ENCODE measurements around the gene CENPP.

DNA sequence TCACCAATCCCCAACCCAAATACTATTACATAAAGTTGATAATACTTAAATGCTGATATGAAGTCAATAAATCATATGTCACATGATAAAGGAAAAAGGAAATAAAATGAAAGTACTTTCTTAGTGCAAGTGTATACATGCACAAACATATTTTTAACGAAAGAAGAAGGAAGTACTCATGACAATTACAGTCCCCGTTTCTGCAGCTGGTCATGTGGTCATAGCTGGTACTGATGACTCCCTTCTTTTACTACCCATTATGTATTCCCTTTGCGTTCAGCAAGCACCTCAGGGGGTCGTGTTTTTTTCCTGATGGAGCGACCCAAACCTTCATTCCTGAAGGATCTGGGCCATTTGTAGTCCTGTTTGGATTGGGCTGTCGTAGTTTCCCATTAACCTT, 27.3 kb downstream of the CENPP start:
- TF ChIP-seq, protein P1, sequence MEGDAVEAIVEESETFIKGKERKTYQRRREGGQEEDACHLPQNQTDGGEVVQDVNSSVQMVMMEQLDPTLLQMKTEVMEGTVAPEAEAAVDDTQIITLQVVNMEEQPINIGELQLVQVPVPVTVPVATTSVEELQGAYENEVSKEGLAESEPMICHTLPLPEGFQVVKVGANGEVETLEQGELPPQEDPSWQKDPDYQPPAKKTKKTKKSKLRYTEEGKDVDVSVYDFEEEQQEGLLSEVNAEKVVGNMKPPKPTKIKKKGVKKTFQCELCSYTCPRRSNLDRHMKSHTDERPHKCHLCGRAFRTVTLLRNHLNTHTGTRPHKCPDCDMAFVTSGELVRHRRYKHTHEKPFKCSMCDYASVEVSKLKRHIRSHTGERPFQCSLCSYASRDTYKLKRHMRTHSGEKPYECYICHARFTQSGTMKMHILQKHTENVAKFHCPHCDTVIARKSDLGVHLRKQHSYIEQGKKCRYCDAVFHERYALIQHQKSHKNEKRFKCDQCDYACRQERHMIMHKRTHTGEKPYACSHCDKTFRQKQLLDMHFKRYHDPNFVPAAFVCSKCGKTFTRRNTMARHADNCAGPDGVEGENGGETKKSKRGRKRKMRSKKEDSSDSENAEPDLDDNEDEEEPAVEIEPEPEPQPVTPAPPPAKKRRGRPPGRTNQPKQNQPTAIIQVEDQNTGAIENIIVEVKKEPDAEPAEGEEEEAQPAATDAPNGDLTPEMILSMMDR (IDR thresholded peaks at IDR 0.05), result no peak
- TF ChIP-seq POLR2AphosphoS5 (IDR thresholded peaks at IDR 0.05; ENCODE audit: insufficient read depth in 1 of 2, low read depth in 1 of 2), result no peak

Data from vagina (tissue), 2 donors.